A549 treated with Hydrocortisone at 1 μM for 4 hours (cell line): ENCODE results near the gene SLC44A3. TPM values are rescaled to one million over a fixed set of nuclear protein-coding genes. Genes with fewer than 3 reads are reported as not detected.

ENCODE experiments used
- total RNA-seq: library from RNA; stranded (reverse); fragments of 200-300 nt; extraction: Qiagen RNA extraction; gene quantifications from 5 replicates; pipeline ENCODE4 v1.2.3, GENCODE V29; 2022

SLC44A3 gene
- total RNA-seq, result 1.5 to 1.9 TPM (median 1.6 TPM) in 5 replicates

GRCh38 chr1:94819945-94820746 lies at the start of gene SLC44A3:
Gene SLC44A3 (plus strand): TSS chr1:94820357. CDS start chr1:94820452, 95 bp downstream.

GRCh38 chr1:94926915-94927404 lies 106.8 kb downstream of the SLC44A3 start, which contains the start of gene CNN3:
Gene CNN3 (minus strand): TSS chr1:94927110. CDS start chr1:94926894, 216 bp downstream.

Other genes with a start within 250 kb of the SLC44A3 start
- 50.2 to 62.4 TPM (median 51.3 TPM) in 5 replicates for gene CNN3, start 106.8 kb downstream of the SLC44A3 start, total RNA-seq